NCI-H2081 (cell line): ENCODE data around the gene PHF20.
"Not testable (repeated sequence)": the region's sequence is repeated elsewhere in the genome, so short reads cannot be mapped to it uniquely, and the experiment has no call there.

Source experiments
- DNase-seq, 2 experiments: peaks; one replicate each; lab custom pipeline; 2025; lab: John Stamatoyannopoulos, UW

PHF20 gene

GRCh38 chr20:35739294-35740163 is 32.3 kb upstream of the PHF20 start:
- DNase-seq, result peak in 1 of 2 experiments; percentile 9

GRCh38 chr20:35741892-35742740 is 29.7 kb upstream of the PHF20 start, which contains the start of gene RBM39:
Gene RBM39 (minus strand): TSS chr20:35742260. CDS start chr20:35740874, 1,386 bp downstream.
- DNase-seq, result peak; percentile 100

DNA sequence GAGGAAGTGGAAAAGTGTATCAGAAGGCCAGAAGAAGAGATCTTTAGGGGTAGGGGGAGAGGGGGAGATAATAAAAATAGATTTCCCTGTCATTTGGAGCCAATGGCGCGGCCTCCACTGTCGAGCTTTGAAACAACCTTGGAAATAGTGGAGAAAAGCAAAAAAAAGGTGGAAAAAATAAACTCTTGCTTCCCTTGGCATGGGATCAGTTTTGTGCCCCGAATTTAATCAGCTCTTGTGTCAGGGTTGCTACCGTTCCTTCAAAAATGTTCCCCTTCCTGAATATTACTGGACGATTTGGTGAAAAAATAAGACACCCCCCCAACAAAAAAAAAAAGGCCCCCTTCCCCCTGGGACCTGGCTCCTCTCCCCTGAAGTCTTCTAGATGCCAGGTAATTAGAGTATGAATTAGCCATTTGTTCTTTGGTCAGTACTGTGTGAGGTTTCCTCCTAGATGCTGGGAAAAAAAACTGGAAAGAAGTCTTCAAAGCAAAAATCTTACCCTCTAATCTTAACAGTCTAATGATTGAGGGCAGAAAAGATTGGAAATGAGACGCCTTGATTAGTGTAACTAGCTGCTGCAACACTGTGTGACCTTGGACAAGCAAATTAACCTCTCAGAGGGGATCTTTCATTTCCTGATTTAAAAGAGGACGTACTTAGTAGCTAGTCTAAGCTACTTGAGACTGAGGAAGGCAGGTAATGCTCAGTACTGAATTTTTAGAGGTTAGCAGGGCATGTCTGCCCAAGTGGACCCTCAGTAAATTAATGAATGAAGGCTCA is 28.9 kb upstream of the PHF20 start:
- DNase-seq, result peak; percentile 7 to 59

- DNase-seq, result no peak
Measured at GRCh38 chr20:35743693-35744491, 27.9 kb upstream of the PHF20 start.

- DNase-seq, result not testable (repeated sequence)
Measured at GRCh38 chr20:35744492-35744841, 27.3 kb upstream of the PHF20 start.

DNA sequence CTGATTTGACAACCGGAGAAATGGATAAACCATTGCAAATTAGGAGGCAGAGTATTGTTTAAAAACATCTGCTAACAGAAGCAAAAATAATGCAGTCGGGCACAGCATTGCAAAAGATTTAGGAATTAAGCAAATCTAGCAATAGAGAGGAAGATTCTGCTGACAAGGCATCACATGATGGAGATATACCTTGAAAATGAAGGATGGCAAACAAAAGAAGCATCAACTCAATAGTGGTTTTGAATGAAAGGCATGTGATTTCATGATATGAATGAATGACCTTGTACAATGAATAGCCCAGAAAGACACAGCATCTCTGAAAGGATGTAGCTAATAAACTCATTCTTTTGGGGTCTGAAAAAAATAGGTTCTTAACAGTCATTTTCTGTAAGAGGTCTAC is 21.2 kb upstream of the PHF20 start:
- DNase-seq, result no peak

GRCh38 chr20:35756404-35756803 is 15.4 kb upstream of the PHF20 start:
- DNase-seq, result no peak

GRCh38 chr20:35757098-35757705 is 14.6 kb upstream of the PHF20 start:
- DNase-seq, result no peak

DNA sequence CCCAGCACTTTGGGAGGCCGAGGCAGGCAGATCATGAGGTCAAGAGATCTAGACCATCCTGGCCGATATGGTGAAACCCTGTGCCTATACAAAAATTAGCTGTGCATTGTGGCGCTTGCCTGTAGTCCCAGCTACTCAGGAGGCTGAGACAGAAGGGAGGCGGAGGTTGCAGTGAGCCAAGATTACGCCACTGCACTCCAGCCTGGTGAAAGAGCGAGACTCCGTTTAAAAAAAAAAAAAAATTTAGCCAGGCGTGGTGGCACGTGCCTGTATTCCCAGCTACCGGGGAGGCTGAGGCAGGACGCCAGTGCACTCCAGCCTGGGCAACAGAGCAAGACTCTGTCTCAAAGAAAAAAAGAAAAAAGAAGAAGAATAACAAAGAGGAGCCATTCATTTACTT is 10.3 kb upstream of the PHF20 start:
- not testable (repeated sequence) for DNase-seq

GRCh38 chr20:35762461-35762860 is 9.4 kb upstream of the PHF20 start:
- DNase-seq, result no peak

- DNase-seq, result not testable (repeated sequence)
Measured at GRCh38 chr20:35764936-35765335, 6.9 kb upstream of the PHF20 start.

DNA sequence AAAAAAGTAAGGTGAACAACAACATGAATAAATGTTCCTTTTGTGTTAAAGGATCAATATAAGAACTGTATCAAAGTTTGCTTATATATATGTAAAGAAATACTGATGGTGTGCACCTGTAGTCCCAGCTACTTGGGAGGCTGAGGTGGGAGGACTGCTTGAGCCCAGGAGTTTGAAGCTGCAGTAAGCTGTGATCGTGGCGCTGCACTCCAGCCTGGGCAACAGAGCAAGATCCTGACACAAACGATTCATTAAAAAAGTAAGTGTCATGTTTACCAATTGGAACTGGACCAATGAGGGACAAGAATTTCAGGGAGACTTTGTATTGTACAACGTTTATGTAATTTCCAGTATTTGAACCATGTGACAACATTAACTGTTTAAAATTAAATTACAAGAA is 5.0 kb upstream of the PHF20 start:
- no peak for DNase-seq

DNA sequence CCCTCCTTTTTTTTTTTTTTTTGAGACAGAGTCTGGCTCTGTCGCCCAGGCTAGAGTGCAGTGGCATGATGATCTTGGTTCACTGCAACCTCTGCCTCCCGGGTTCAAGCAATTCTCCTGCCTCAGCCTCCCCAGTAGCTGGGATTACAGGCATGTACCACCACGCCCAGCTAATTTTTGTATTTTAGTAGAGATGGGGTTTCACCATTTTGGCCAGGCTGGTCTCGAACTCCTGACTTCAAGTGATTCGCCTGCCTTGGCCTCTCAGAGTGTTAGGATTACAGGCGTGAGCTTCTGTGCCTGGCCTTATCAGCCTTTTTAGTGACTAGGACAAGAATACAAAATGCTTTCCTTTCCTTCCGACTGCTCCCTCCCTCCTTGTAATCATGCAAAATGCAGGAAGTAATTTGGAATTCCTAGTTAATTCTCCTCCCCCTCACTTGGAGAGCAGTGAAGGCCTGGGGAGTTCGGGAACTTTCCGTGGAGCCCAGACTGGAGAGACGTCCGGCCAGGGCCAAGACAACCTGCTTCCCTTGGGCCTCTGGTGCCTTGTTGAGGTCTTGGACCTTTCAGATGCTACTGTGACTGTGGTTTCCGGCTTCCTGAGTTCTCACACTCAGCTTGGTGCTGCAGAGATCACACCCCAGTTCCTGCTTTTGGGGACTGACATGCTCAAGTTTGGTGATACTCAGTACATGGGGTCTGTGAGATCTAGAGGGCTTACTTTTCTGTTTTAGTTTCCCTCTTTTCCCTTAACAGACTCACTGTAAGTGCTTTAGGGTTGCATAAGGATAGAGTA is 3.9 kb upstream of the PHF20 start:
- no peak for DNase-seq

- DNase-seq, result peak in 1 of 2 experiments; percentile 11
Measured at GRCh38 chr20:35768731-35769664, 2.8 kb upstream of the PHF20 start.

GRCh38 chr20:35771367-35771688 is 487 bp upstream of the PHF20 start:
- no peak for DNase-seq

DNA sequence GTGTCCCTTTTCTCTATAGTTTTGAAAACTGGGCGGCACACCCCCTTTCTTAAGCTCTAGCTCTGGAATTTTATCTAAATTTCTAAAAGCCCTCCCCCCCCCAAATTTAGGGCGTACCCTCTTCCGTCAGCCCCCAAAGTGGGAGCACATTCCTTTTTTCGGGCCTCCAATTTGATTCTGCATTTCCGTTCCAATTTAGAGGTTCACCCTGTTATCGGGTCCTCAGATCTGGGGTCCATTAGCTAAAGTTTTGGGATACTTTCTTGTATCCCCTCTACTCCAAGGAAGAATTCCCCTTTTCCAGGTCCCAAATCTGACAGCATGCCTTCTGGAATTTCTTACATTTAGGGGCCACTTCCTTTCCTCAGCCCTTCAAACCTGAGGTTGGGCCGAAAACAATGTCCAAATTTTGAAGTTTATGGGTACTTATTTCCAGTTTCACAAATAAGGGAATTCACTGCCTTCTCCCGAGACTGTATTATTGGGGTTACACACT is 796 bp downstream of the PHF20 start:
- DNase-seq, result no peak

GRCh38 chr20:35773154-35773751 is 1.4 kb downstream of the PHF20 start:
- no peak for DNase-seq

GRCh38 chr20:35774391-35774790 is 2.6 kb downstream of the PHF20 start:
- DNase-seq, result no peak
